ENCODE data around the gene LRRN3.

GRCh38 chr7:111059833-111060232 is 31.1 kb upstream of the LRRN3 start:
- TF ChIP-seq CTCF (IDR thresholded peaks at IDR 0.05; ENCODE audit: low read length) (no peak), EZH2phosphoT487 (IDR thresholded peaks at IDR 0.05; ENCODE audit: low read length) (no peak), EZH2 (optimal IDR thresholded peaks at IDR 0.05; ENCODE audit: low read depth, low read length) (no peak)
